Measurements from ENCODE around the gene CTBP2.
"Not testable (repeated sequence)": the region's sequence is repeated elsewhere in the genome, so short reads cannot be mapped to it uniquely, and the experiment has no call there.

Gene CTBP2

DNA sequence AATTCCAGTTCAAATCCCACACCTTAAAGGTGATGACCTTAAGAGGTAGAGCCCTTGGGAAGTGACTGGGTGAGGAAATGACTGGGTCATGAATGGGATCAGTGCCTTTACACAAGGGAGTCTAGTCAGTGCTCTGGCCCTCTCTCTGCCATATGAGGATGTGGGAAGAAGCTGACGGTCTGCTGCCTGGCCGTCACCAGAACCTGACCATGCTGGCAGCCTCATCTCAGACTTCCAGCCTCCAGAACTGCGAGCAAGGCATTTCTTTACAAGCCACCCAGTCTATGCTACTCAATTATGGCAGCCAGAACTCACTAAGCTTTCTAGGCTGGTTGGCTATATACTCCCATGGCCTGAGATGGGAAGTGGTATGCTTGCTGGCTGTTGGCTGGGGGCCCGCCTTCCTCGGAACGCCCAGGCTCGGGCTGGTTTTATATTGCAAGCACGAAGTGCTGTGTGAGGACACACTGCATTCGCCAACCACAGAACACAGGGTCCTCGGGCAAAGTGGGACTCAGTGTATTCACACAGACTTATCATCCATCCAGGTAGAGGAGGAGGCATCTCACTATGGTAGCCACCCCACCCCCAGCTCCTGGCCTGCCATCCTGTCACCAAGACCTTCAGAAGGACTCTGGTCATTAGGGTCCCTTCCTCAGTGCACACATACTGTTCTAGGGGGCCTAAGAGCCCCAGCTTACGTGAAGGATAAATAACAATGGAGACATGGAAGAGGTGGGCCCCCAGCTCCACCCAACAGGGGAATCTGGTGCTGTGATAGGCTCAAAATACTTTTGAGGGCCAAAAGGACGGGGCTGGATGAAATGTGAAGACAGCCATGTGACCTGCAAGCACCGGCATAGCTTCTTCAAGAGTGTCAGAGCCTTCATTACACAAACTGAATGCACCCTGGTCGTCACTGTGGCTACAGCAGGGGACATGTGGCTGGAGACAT, 169.4 kb downstream of the CTBP2 start:
- no peak for DNase-seq

GRCh38 chr10:124989526-124989925, 170.8 kb downstream of the CTBP2 start:
- DNase-seq = no peak

GRCh38 chr10:124988753-124989152, 171.6 kb downstream of the CTBP2 start:
- DNase-seq = not testable (repeated sequence)

DNA sequence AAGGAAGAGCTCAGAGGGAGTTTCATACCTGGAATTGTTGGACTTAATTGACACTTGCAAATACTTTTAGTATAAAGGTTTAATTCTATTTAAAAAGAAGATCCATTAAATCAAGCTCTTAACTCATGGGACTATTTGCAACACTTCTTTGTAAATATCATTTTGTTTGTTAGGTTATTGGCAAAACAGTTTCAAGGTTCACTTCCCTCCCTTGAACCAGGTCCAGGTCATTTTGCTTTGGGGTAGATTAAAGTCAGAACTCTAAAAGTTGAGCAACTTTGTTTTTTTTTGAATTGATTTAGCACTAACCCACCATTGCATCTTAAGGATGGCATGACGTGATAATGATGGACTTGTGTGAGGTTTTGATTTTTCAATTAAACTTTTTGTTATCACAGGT, 172.6 kb downstream of the CTBP2 start:
- no peak for DNase-seq

DNA sequence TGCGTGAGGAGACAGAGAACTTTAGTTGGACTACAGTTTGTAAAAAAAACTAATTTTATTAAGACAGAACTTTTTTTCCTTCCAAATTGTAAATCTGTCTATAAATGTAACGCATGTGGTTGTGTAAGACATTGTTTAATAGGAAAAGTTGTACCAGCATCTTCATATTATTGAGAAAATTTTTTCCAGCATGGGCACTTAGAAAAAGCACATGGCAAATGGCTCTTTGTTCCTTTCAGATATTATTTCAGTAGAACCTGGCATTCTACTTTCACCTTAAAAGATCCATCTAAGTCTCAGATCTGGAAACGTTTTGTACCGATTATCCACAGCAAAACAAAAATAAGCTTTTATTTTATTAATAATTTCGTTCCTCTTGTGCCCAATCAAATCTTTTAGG, 175.2 kb downstream of the CTBP2 start:
- DNase-seq = no peak

- DNase-seq = no peak
These were observed 176.0 kb downstream of the CTBP2 start for GRCh38 chr10:124984376-124984775.

DNA sequence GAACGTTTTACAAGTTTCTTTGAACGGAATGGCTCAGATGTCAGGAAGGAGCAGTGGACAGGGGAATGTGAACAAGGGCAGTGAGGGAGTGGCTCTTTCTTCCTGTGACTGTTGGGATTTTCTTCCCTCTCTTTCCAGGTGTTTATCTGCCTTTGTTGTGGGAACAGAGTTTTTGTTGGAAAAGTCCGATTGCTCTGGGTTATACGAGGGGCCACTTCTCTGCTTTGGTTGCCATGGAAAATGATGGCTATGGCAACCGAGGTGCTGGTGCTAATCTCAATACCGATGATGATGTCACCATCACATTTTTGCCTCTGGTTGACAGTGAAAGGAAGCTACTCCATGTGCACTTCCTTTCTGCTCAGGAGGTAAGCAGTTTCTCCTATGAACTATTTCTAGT, 177.0 kb downstream of the CTBP2 start:
- no peak for DNase-seq

DNA sequence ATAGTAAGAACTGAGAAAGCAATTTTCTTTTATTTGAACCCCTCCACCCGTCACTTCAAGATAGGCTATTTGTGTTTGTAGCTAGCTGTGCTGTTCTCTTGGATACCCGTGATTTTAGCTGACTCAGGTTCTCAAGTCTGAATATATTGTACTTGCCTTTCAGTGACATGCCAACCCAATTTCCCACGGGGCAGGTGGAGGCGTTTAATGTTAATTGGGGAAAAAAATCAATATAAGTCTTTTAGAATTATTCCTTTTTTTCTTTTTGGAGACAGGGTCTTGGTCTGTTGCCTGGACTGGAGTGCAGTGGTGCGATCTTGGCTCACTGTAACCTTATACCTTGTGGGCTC, 182.0 kb downstream of the CTBP2 start:
- no peak for DNase-seq

GRCh38 chr10:124977648-124978375, 182.6 kb downstream of the CTBP2 start:
- DNase-seq = no peak

DNA sequence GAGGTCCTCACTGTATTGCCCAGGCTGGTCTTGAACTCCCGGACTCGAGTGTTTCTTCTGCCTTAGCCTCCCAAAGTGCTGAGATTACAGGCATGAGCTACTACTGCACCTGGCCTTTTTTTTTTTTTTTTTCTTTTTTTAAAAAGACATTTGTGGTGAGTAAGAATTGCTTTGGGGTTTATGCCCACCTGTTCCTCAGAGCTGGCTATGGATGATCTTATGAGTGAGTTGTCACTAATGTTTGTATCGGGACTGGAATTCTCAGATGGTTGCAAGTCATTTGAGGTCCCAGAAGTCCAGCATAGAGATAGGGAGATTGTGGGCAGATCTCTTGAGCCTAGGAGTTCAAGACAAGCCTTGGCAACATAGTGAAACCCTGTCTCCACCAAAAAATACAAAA, 183.2 kb downstream of the CTBP2 start:
- DNase-seq = no peak

GRCh38 chr10:124975977-124976514, 184.3 kb downstream of the CTBP2 start:
- no peak for DNase-seq

- no peak for DNase-seq
These were observed 186.2 kb downstream of the CTBP2 start for GRCh38 chr10:124974131-124974530.

DNA sequence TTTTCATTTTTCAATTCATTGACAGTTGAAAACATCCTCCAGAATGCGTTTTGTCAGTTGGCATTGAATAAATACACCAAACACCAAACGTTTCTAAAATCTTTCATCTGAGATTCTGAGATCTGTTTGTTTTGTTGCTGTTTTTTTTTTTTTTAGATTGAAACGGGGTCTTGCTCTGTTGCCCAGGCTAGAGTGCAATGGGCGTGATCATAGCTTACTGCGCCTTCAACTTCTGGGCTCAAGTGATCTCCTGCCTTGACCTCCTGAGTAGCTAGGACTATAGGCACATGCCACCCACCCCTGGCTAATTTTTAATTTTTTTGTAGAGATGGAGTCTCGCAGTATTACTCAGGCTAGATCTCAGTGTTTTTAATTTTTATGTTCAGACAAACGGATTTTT, 187.7 kb downstream of the CTBP2 start:
- no peak for DNase-seq

DNA sequence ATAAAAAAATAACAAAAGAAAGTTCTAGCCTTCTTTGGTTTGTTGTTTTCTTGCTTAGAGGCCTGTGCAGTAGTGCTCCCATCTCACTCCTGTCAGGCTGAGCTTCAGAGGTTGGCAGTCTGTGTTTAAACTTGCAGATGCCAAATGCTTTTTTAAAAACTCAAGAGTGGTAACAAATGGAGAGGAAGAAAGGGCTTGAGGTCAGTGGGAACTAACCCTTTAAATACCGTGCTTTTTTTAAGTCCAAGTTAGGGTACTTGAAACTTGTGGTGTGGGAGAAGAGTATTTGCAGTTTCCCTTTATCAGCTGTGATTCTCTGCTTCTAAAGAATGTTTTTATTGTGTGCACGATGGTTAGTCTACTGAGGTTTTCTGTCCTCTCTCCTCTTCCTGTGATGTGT, 189.1 kb downstream of the CTBP2 start:
- DNase-seq = no peak

GRCh38 chr10:124967255-124967654, 193.1 kb downstream of the CTBP2 start:
- DNase-seq = no peak

GRCh38 chr10:124966008-124966407, 194.4 kb downstream of the CTBP2 start:
- no peak for DNase-seq

GRCh38 chr10:124963866-124964720, 196.3 kb downstream of the CTBP2 start:
- DNase-seq = no peak

- DNase-seq = no peak
These were observed 197.9 kb downstream of the CTBP2 start for GRCh38 chr10:124962421-124962820.

DNA sequence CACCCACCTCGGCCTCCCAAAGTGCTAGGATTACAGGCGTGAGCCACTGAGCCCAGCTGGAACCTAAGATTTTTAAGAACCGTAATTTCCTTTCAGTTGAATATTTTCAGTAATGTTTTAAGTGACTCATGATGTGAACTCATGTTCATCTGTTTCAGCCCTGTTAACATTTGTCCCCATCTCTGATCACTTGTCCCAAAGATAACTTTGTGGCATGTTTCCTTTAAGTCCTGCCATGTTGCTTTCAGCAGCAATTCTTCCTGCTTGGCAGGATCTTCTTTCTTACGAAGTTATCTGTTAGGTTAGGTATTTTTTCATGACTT, 199.2 kb downstream of the CTBP2 start:
- DNase-seq = no peak

- no peak for DNase-seq
These were observed 200.8 kb downstream of the CTBP2 start for GRCh38 chr10:124959564-124959963.

DNA sequence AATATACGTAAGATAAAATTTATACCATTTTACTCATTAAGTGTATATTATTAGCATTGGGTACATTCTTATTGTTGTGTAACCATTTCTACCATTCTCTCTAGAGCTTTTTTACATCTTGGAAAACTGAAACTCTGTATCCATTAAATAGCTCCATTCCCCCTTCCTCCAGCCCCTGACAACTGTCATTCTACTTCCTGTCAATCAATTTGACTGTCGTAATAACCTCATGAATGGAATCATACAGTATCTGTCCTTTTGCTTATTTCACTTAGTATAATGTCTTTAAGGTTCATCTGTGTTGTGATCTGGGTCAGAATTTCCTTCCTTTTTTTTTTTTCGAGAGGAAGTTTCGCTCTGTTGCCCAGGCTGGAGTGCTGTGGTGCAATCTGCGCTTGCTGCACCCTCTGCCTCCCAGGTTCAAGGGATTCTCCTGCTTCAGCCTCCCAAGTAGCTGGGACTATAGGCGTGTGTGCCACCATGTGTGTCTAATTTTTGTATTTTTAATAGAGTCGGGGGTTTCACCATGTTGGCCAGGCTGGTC, 202.9 kb downstream of the CTBP2 start:
- DNase-seq = no peak

DNA sequence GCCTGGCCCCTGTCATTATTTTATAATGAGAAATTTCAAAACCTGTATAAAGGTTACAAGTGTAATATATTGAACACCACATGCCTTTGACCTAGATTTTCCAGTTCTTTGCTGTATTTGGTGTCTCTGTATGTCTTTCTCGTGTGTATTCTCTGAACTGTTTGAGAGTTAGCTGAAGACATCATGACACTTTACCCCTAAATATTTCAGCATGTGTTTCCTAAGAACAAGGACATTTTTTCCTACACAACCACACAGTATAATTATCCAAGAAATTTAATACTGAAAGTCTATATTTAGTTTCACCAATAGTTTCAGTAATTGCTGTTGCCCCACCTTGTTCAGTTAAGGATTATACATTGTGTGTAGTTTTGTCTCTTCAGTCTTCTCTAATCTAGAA, 203.6 kb downstream of the CTBP2 start:
- no peak for DNase-seq

- no peak for DNase-seq
These were observed 204.5 kb downstream of the CTBP2 start for GRCh38 chr10:124955868-124956267.
